ENCODE results near the gene YOD1. TPM values are rescaled to one million over a fixed set of nuclear protein-coding genes. Genes with fewer than 3 reads are reported as not detected.

The YOD1 gene
- total and polyA plus RNA-seq, 2 donors (not counting 3 experiments of a cell fraction or from before 2014, with no cell fraction given), result 1.2 to 5.9 TPM

DNA sequence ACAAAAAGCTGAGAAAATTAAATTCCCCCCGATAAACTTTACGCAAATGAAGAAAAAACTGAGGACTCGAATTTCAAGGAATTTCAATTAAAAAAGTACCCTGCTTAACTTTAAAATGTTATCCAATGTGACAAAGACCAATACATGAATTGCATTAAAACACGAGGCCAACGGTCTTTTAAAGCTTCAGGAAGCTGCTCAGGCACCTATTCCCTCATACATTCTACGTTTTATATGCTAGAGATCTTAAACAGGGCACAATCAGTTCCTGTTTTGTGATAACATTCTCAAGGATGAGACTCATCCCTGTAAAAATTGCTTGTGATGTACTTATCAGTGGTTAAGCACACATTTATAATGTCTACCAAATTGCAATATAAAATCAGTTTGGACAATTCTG, 3.0 kb downstream of the YOD1 start:
- Histone ChIP-seq H3K4me1 (ENCODE audit: control insufficient read depth, extremely low read depth, insufficient read depth, low read length) (peaks cover 15% of the 10 kb centered on the region), H3K36me3 (ENCODE audit: control insufficient read depth in 2 of 2, extremely low read depth in 1 of 2, insufficient read depth in 2 of 2, low read length in 2 of 2) (peaks cover 6 to 12% of the 10 kb centered on the region in 2 experiments), H3K4me3 (replicated peaks in 1 of 3; ENCODE audit: insufficient read depth in 1 of 3, low read depth in 1 of 3, low read length in 3 of 3) (no peak overlapping the region), H3K79me2 (ENCODE audit: control insufficient read depth, insufficient read depth, low read length) (peaks cover 46% of the 10 kb centered on the region), H3K9ac (replicated peaks; ENCODE audit: extremely low read depth, insufficient read depth, low read length) (no peak overlapping the region), H3K9me1 (replicated peaks; ENCODE audit: control insufficient read depth, extremely low read depth, insufficient read depth, low read length) (no peaks in the 10 kb centered on the region), H3K4me2 (ENCODE audit: insufficient read depth, low read length) (no peak overlapping the region), H3K27me3 (ENCODE audit: control insufficient read depth in 2 of 2, insufficient read depth in 2 of 2, low read length in 2 of 2) (no peaks in the 10 kb centered on the region), H3K9me3 (replicated peaks; ENCODE audit: control insufficient read depth, insufficient read depth, low read length) (no peaks in the 10 kb centered on the region), H4K20me1 (replicated peaks; ENCODE audit: control insufficient read depth, extremely low read depth, insufficient read depth, low read length) (peaks cover 7% of the 10 kb centered on the region), H3K27ac (ENCODE audit: insufficient read depth, low read depth, low read length) (no peak overlapping the region), H2AFZ (ENCODE audit: low read depth, low read length) (no peak overlapping the region)
- ChIA-PET POLR2A (no interaction called here), CTCF (interaction anchor here (1.0 to 1.1 kb wide), 2 partner anchors 36 to 357 kb away, joined by 3 to 4 read pairs; no protein-coding TSS in a partner anchor)
- intact Hi-C loops (cut with micrococcal nuclease) (no loop called here), dilution Hi-C loops (cut with MboI; ENCODE audit: extremely low pct_ligation_motif_present, low sequenced_read_pairs) (no loop called here)
- no TSS peak for BruUV-seq (replicated peaks)
- FAIRE-seq (peak; percentile 26), DNase-seq (ENCODE audit: low read depth, low spot score) (no peak)
- TF ChIP-seq GATA2 (IDR thresholded peaks at IDR 0.05; ENCODE audit: insufficient read depth, insufficient read length, low read depth, low read length) (no peak), POLR2AphosphoS5 (IDR thresholded peaks at IDR 0.05; ENCODE audit: insufficient read depth, low read depth, low read length) (no peak), MYC (IDR thresholded peaks at IDR 0.05; ENCODE audit: low read depth, low read length) (no peak), FOS (IDR thresholded peaks at IDR 0.05; ENCODE audit: borderline replicate concordance, insufficient read depth, low read length) (no peak), POLR2A (IDR thresholded peaks at IDR 0.05; ENCODE audit: low read depth, low read length) (no peak), JUN (IDR thresholded peaks at IDR 0.05; ENCODE audit: borderline replicate concordance, insufficient read depth, insufficient read length, low read depth) (no peak), EZH2 (IDR thresholded peaks at IDR 0.05; ENCODE audit: borderline replicate concordance, low read depth, low read length, severe bottlenecking) (no peak)
- TF ChIP-seq, protein P1, sequence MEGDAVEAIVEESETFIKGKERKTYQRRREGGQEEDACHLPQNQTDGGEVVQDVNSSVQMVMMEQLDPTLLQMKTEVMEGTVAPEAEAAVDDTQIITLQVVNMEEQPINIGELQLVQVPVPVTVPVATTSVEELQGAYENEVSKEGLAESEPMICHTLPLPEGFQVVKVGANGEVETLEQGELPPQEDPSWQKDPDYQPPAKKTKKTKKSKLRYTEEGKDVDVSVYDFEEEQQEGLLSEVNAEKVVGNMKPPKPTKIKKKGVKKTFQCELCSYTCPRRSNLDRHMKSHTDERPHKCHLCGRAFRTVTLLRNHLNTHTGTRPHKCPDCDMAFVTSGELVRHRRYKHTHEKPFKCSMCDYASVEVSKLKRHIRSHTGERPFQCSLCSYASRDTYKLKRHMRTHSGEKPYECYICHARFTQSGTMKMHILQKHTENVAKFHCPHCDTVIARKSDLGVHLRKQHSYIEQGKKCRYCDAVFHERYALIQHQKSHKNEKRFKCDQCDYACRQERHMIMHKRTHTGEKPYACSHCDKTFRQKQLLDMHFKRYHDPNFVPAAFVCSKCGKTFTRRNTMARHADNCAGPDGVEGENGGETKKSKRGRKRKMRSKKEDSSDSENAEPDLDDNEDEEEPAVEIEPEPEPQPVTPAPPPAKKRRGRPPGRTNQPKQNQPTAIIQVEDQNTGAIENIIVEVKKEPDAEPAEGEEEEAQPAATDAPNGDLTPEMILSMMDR (IDR thresholded peaks at IDR 0.05; ENCODE audit: extremely low read depth in 1 of 2, insufficient read depth in 1 of 2, low read depth in 1 of 2, low read length in 2 of 2), result no peak
- TF ChIP-seq, protein P2, sequence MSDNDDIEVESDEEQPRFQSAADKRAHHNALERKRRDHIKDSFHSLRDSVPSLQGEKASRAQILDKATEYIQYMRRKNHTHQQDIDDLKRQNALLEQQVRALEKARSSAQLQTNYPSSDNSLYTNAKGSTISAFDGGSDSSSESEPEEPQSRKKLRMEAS (IDR thresholded peaks at IDR 0.05; ENCODE audit: insufficient read depth, insufficient read length), result no peak
